ENCODE measurements around the gene PCDH12.

DNA sequence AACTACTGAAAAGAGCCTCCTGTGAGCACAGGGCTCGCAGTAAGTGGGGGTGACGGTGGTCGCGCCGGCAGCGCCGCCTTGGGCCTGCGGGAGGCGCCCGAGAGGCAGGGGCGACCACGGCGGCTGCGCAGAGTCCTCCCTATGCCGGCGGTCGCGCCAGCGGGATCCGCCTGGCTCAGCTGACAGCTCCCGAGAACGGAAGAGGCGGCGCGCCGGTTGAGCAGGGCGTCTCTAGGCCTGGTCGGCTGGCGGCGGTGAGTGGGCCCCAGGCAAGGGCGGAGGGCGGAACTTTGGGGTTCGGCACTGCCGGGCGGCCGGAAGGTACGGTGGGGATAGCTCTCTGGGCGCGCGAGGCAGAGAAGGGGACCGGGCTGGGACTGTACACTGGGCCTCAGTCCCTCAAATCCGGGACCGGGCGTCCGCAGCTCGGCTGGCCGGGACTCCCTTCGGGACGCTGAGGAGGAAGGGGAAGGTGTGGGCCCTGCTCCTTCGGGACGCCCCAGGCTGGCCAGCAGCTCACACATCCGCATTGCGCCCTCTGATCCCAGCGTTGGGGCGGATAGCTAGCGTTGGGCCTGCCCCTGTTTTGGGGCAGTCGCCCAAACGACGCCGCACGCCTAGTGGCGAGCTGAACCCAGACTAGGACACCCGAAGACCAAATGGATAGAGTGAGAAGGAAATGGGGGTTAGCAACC lies 11.1 kb upstream of the PCDH12 start, which contains the start of gene RNF14:
- TF ChIP-seq POLR2A (IDR thresholded peaks at IDR 0.05), result peak; percentile 64
- TF ChIP-seq, protein P1, sequence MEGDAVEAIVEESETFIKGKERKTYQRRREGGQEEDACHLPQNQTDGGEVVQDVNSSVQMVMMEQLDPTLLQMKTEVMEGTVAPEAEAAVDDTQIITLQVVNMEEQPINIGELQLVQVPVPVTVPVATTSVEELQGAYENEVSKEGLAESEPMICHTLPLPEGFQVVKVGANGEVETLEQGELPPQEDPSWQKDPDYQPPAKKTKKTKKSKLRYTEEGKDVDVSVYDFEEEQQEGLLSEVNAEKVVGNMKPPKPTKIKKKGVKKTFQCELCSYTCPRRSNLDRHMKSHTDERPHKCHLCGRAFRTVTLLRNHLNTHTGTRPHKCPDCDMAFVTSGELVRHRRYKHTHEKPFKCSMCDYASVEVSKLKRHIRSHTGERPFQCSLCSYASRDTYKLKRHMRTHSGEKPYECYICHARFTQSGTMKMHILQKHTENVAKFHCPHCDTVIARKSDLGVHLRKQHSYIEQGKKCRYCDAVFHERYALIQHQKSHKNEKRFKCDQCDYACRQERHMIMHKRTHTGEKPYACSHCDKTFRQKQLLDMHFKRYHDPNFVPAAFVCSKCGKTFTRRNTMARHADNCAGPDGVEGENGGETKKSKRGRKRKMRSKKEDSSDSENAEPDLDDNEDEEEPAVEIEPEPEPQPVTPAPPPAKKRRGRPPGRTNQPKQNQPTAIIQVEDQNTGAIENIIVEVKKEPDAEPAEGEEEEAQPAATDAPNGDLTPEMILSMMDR (IDR thresholded peaks at IDR 0.05), result peak; percentile 94 to 99 (median 97)
- TF ChIP-seq EP300 (IDR thresholded peaks at IDR 0.05), result no peak
